Psoas muscle (tissue), 8 donors: Measurements from ENCODE around the gene KIAA1217. TPM values are rescaled to one million over a fixed set of nuclear protein-coding genes. Genes with fewer than 3 reads are reported as not detected.

Experiments
- ATAC-seq, 4 donors: fragments of 200-7000 bp; cut with Tn5 transposase; one replicate each; pipeline ENCODE4 v1.9.1; 2020; ENCODE audit warnings: moderate library complexity in 3 of 4, mild to moderate bottlenecking in 2 of 4
- DNase-seq, 2 donors: peaks; one replicate each; pipeline ENCODE4 v3.0.0-alpha.2; 2020
- H3K27ac ChIP-seq: fragments of 200-600 bp; one replicate; pipeline ENCODE4 v1.8.0; 2022
- H3K27me3 ChIP-seq, 3 donors: fragments of 200-600 bp in 1 of 3; one replicate each; pipeline versions ENCODE4 v1.6.1 to v1.8.0; 2013 to 2022; ENCODE audit warnings: low read length in 2 of 3, mild to moderate bottlenecking in 2 of 3, moderate library complexity in 1 of 3; ENCODE audit not compliant: insufficient read depth in 3 of 3
- H3K36me3 ChIP-seq, 2 donors: fragments of 200-600 bp in 1 of 2; one replicate each; pipeline versions ENCODE4 v1.6.1 to v1.8.0; 2013 to 2022; ENCODE audit warnings: low read depth in 1 of 2, mild to moderate bottlenecking in 1 of 2, moderate library complexity in 1 of 2; ENCODE audit not compliant: insufficient read depth in 1 of 2
- H3K4me1 ChIP-seq: fragments of 200-600 bp; one replicate; pipeline ENCODE4 v1.8.0; 2022
- H3K4me3 ChIP-seq: fragments of 200-600 bp; one replicate; pipeline ENCODE4 v1.8.0; 2022; ENCODE audit warnings: mild to moderate bottlenecking
- H3K9me3 ChIP-seq: fragments of 200-600 bp; one replicate; pipeline ENCODE4 v1.8.0; 2022
- CTCF ChIP-seq: fragments of 200-600 bp; IDR thresholded peaks from one replicate; pipeline ENCODE4 v1.8.0; 2022; ENCODE audit warnings: antibody characterized with exemption
- WGBS, 3 donors: extraction: QIAGEN DNeasy Blood & Tissue Kit; methylation state at CpG; one replicate each; pipeline versions ENCODE4 v1.1.6 to v1.1.7; 2013; 5-methylcytosine and 5-hydroxymethylcytosine counted together
- intact Hi-C, 2 donors: fragments of 100-400 bp; cut with DNase I; formaldehyde crosslinking; loops; one replicate each; pipeline versions ENCODE4 v1.11.0 to v1.14.2; 2022
- polyA plus RNA-seq, 3 donors: library from polyadenylated mRNA; stranded (reverse); fragments of 200-250 nt; gene quantifications; one replicate each; pipeline ENCODE4 v1.2.3, GENCODE V29; 2013
- total RNA-seq, 4 donors: library from RNA; stranded (reverse); fragmentation: NEBNext Ultra II Directional in 2 of 4; extraction: Animal tissue kit (Norgen Biotek cat#: 25700) in 2 of 4; gene quantifications; one replicate each; pipeline versions ENCODE4 v1.2.1 to v1.2.4, GENCODE V29; 2021 to 2023
- donor health status: healthy with polysubstance abuse.
- donor health status: DM: no; HTN: no; CAD: no; lungs with moderate emphysema.
- donor health status: Bipolar disorder and iron deficiency.
- donor health status: healthy.
- donor health status: DM: yes; HTN: yes; CAD: no.
- donor health status: DM: no; HTN: no; CAD: no.
- donor health status: DM: no; HTN: no; CAD: no.
- donor health status: DM: yes; HTN: yes; CAD: no.

KIAA1217 gene
- total and polyA plus RNA-seq, 7 donors: 8.9 to 169 (median 65.9) TPM

GRCh38 chr10:24579448-24579847 lies 370.5 kb downstream of the KIAA1217 start:
- intact Hi-C loops: no loop called here

GRCh38 chr10:24579906-24580305 lies 371.0 kb downstream of the KIAA1217 start:
- H3K4me1 ChIP-seq: no peaks in the 10 kb centered on the region
- 55 to 61% (median 61%) methylated on average over 4 of the region's 4 CpGs for WGBS, 3 donors
- H3K27me3 ChIP-seq: no peaks in the 10 kb centered on the region
- no peak for ATAC-seq
- no peak overlapping the region for H3K27ac ChIP-seq
- intact Hi-C loops: no loop called here
- TF ChIP-seq CTCF: no peak
- H3K36me3 ChIP-seq: peaks cover 0 to 24% of the 10 kb centered on the region in 2 donors
- DNase-seq: no peak
- H3K9me3 ChIP-seq: no peaks in the 10 kb centered on the region
- H3K4me3 ChIP-seq: no peak overlapping the region

More at GRCh38 chr10:24579448-24579847, 370.5 kb downstream of the KIAA1217 start:
- DNase-seq: no peak
- Histone ChIP-seq H3K9me3 (no peaks in the 10 kb centered on the region), H3K27ac (no peak overlapping the region), H3K27me3 (no peaks in the 10 kb centered on the region), H3K4me1 (no peaks in the 10 kb centered on the region), H3K4me3 (no peak overlapping the region), H3K36me3 (peaks cover 0 to 19% of the 10 kb centered on the region in 2 donors)
- ATAC-seq: no peak
- WGBS, 3 donors: 96 to 100% (median 97%) methylated on average over 1 of the region's 1 CpG
- no peak for TF ChIP-seq CTCF

GRCh38 chr10:24589265-24589664 lies 380.3 kb downstream of the KIAA1217 start:
- H3K27ac ChIP-seq: no peak overlapping the region
- intact Hi-C loops: no loop called here
- no peaks in the 10 kb centered on the region for H3K27me3 ChIP-seq
- H3K4me3 ChIP-seq: no peak overlapping the region
- H3K9me3 ChIP-seq: no peaks in the 10 kb centered on the region
- peaks cover 4% of the 10 kb centered on the region for H3K4me1 ChIP-seq
- DNase-seq: no peak
- no peak for ATAC-seq
- 97 to 99% (median 98%) methylated on average over 2 of the region's 2 CpGs for WGBS, 3 donors
- H3K36me3 ChIP-seq: peaks cover 3 to 97% of the 10 kb centered on the region in 2 donors
- TF ChIP-seq CTCF: no peak

GRCh38 chr10:24590697-24591457 lies 381.9 kb downstream of the KIAA1217 start:
- intact Hi-C loops: no loop called here
- peaks cover 4% of the 10 kb centered on the region for H3K4me1 ChIP-seq
- H3K36me3 ChIP-seq: peaks cover 3 to 99% of the 10 kb centered on the region in 2 donors
- H3K27me3 ChIP-seq: no peaks in the 10 kb centered on the region
- H3K9me3 ChIP-seq: no peaks in the 10 kb centered on the region
- TF ChIP-seq CTCF: no peak
- no peak overlapping the region for H3K4me3 ChIP-seq
- H3K27ac ChIP-seq: peak overlapping the region; percentile 26
- peak; percentile 83 to 95 (median 87) for ATAC-seq
- DNase-seq: no peak
